Activated CD4-positive, alpha-beta T cell treated with anti-CD3 and anti-CD28 coated beads, Interleukin-2, amount 50 U/mL, for 48 hours (primary cell): ENCODE measurements around the gene MAG.

Source experiments
- DNase-seq, 2 experiments: peaks; one replicate each; pipeline ENCODE4 v3.0.0-alpha.2; 2020

The MAG gene

GRCh38 chr19:35291916-35292315 is at the start of gene MAG:
MAG (plus strand) TSS chr19:35292161; CDS start chr19:35295409, 3,248 bp downstream.
- DNase-seq = no peak

GRCh38 chr19:35246466-35247092 is 45.4 kb upstream of the MAG start:
- no peak for DNase-seq

GRCh38 chr19:35247526-35248309 is 44.2 kb upstream of the MAG start:
- DNase-seq = peak; percentile 68 to 75

- peak; percentile 75 to 81 for DNase-seq
Measured at GRCh38 chr19:35248310-35249145, 43.4 kb upstream of the MAG start, which contains the start of gene LSR. LSR (plus strand) TSS chr19:35249002; CDS start chr19:35249023, 21 bp downstream.

- no peak for DNase-seq
Measured at GRCh38 chr19:35249146-35249847, 42.7 kb upstream of the MAG start.

GRCh38 chr19:35249848-35250711 is 41.9 kb upstream of the MAG start:
- DNase-seq = no peak

GRCh38 chr19:35251456-35251855 is 40.5 kb upstream of the MAG start:
- DNase-seq = no peak

GRCh38 chr19:35253316-35254286 is 38.4 kb upstream of the MAG start:
- no peak for DNase-seq

GRCh38 chr19:35254341-35255297 is 37.3 kb upstream of the MAG start:
- no peak for DNase-seq

GRCh38 chr19:35256566-35256965 is 35.4 kb upstream of the MAG start:
- DNase-seq = no peak

- DNase-seq = peak in 1 of 2 experiments; percentile 2
Measured at GRCh38 chr19:35257113-35257461, 34.9 kb upstream of the MAG start.

- DNase-seq = no peak
Measured at GRCh38 chr19:35260694-35261304, 31.2 kb upstream of the MAG start.

GRCh38 chr19:35261356-35262100 is 30.4 kb upstream of the MAG start:
- DNase-seq = no peak

- peak in 1 of 2 experiments; percentile 3 for DNase-seq
Measured at GRCh38 chr19:35262101-35262761, 29.7 kb upstream of the MAG start.

GRCh38 chr19:35264268-35265125 is 27.5 kb upstream of the MAG start:
- no peak for DNase-seq

- DNase-seq = no peak
Measured at GRCh38 chr19:35265126-35265899, 26.6 kb upstream of the MAG start.
